ENCODE results near the gene GLCE. TPM values are rescaled to one million over a fixed set of nuclear protein-coding genes. Genes with fewer than 3 reads are reported as not detected.
A peak's percentile ranks its signal among the peaks of the same experiment; 100 is the strongest.
"Not testable (repeated sequence)": the region's sequence is repeated elsewhere in the genome, so short reads cannot be mapped to it uniquely, and the experiment has no call there.

GLCE gene
- polyA plus RNA-seq, 4 donors: 40.0 to 51.5 (median 48.1) TPM

- DNase-seq (ENCODE audit: low read depth in 4 of 4, low spot score in 3 of 4): no peak
These were observed 2.1 kb upstream of the GLCE start for GRCh38 chr15:69158201-69158842.

GRCh38 chr15:69158843-69159240 is 1.6 kb upstream of the GLCE start:
- no peak for DNase-seq (ENCODE audit: low read depth in 4 of 4, low spot score in 3 of 4)

GRCh38 chr15:69159805-69160140 is 662 bp upstream of the GLCE start:
- no peak for DNase-seq (ENCODE audit: low read depth in 4 of 4, low spot score in 3 of 4)

- DNase-seq (ENCODE audit: low read depth in 4 of 4, low spot score in 3 of 4): peak in 2 of 4 donors; percentile 25 to 40
These were observed 843 bp downstream of the GLCE start for GRCh38 chr15:69161079-69161877.

- DNase-seq (ENCODE audit: low read depth in 4 of 4, low spot score in 3 of 4): no peak
These were observed 1.4 kb downstream of the GLCE start for GRCh38 chr15:69161878-69162213.

- no peak for DNase-seq (ENCODE audit: low read depth in 4 of 4, low spot score in 3 of 4)
These were observed 2.8 kb downstream of the GLCE start for GRCh38 chr15:69163141-69163669.

- no peak for DNase-seq (ENCODE audit: low read depth in 4 of 4, low spot score in 3 of 4)
These were observed 4.6 kb downstream of the GLCE start for GRCh38 chr15:69164807-69165636.

- DNase-seq (ENCODE audit: low read depth in 4 of 4, low spot score in 3 of 4): no peak
These were observed 5.2 kb downstream of the GLCE start for GRCh38 chr15:69165637-69166025.

GRCh38 chr15:69167218-69167846 is 6.9 kb downstream of the GLCE start:
- no peak for DNase-seq (ENCODE audit: low read depth in 4 of 4, low spot score in 3 of 4)

- DNase-seq (ENCODE audit: low read depth in 4 of 4, low spot score in 3 of 4): not testable (repeated sequence)
These were observed 7.9 kb downstream of the GLCE start for GRCh38 chr15:69168361-69168760.

- not testable (repeated sequence) for DNase-seq (ENCODE audit: low read depth in 4 of 4, low spot score in 3 of 4)
These were observed 9.1 kb downstream of the GLCE start for GRCh38 chr15:69169540-69169939.

- DNase-seq (ENCODE audit: low read depth in 4 of 4, low spot score in 3 of 4): no peak
These were observed 10.2 kb downstream of the GLCE start for GRCh38 chr15:69170597-69170996.

GRCh38 chr15:69172847-69173246 is 12.4 kb downstream of the GLCE start:
- no peak for DNase-seq (ENCODE audit: low read depth in 4 of 4, low spot score in 3 of 4)

- DNase-seq (ENCODE audit: low read depth in 4 of 4, low spot score in 3 of 4): no peak
These were observed 15.1 kb downstream of the GLCE start for GRCh38 chr15:69175536-69175935.

- DNase-seq (ENCODE audit: low read depth in 4 of 4, low spot score in 3 of 4): no peak
These were observed 21.0 kb downstream of the GLCE start for GRCh38 chr15:69181424-69181823.

- no peak for DNase-seq (ENCODE audit: low read depth in 4 of 4, low spot score in 3 of 4)
These were observed 24.8 kb downstream of the GLCE start for GRCh38 chr15:69185216-69185615.

- no peak for DNase-seq (ENCODE audit: low read depth in 4 of 4, low spot score in 3 of 4)
These were observed 25.3 kb downstream of the GLCE start for GRCh38 chr15:69185706-69186105.

- no peak for DNase-seq (ENCODE audit: low read depth in 4 of 4, low spot score in 3 of 4)
These were observed 28.7 kb downstream of the GLCE start for GRCh38 chr15:69189157-69189556.

GRCh38 chr15:69190091-69190490 is 29.7 kb downstream of the GLCE start:
- no peak for DNase-seq (ENCODE audit: low read depth in 4 of 4, low spot score in 3 of 4)

GRCh38 chr15:69190504-69190903 is 30.1 kb downstream of the GLCE start:
- no peak for DNase-seq (ENCODE audit: low read depth in 4 of 4, low spot score in 3 of 4)
